Stomach (tissue), 4 donors: ENCODE results near the gene KIF1A.
"Not testable (repeated sequence)": the region's sequence is repeated elsewhere in the genome, so short reads cannot be mapped to it uniquely, and the experiment has no call there.

Experiments
- POLR2A ChIP-seq, 4 donors: fragments of 450-650 bp; IDR thresholded peaks; one replicate each; pipeline ENCODE4 v1.6.1; 2016; ENCODE audit warnings: antibody characterized with exemption in 4 of 4, control low read depth in 2 of 4, mild to moderate bottlenecking in 1 of 4, moderate library complexity in 1 of 4
- TF ChIP-seq, protein P1 (sequence below), 7 experiments: fragments of 450-650 bp in 4 of 7; fragments of 200-600 bp in 3 of 7; sonication (generic) in 3 of 7; IDR thresholded peaks; one replicate each; pipeline ENCODE4 v1.5.1; 2016 to 2019; ENCODE audit warnings: antibody characterized with exemption in 7 of 7, control low read depth in 2 of 7, mild to moderate bottlenecking in 1 of 7

DNA sequence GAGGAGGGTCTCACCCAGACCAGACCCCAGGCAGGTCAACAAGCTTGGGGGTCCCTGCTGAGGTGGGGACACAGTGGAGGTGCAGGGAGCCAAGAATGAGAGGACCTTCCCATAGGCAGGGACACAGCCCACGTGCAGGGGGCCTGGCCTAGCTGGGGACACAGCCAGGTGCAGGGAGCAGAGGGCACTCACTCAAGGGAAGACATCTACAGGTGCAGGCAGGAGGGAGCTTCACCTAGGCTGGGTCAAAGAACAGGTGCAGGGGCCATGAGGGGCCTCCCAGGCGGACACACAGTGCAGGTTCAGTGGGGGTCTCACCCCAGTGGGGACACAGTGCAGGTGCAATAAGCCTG, 129.0 kb downstream of the KIF1A start:
- TF ChIP-seq, protein P1, sequence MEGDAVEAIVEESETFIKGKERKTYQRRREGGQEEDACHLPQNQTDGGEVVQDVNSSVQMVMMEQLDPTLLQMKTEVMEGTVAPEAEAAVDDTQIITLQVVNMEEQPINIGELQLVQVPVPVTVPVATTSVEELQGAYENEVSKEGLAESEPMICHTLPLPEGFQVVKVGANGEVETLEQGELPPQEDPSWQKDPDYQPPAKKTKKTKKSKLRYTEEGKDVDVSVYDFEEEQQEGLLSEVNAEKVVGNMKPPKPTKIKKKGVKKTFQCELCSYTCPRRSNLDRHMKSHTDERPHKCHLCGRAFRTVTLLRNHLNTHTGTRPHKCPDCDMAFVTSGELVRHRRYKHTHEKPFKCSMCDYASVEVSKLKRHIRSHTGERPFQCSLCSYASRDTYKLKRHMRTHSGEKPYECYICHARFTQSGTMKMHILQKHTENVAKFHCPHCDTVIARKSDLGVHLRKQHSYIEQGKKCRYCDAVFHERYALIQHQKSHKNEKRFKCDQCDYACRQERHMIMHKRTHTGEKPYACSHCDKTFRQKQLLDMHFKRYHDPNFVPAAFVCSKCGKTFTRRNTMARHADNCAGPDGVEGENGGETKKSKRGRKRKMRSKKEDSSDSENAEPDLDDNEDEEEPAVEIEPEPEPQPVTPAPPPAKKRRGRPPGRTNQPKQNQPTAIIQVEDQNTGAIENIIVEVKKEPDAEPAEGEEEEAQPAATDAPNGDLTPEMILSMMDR (IDR thresholded peaks at IDR 0.05), result not testable (repeated sequence)
- not testable (repeated sequence) for TF ChIP-seq POLR2A (IDR thresholded peaks at IDR 0.05)
